ENCODE measurements around the gene DOCK11.
"Not testable (repeated sequence)": the region's sequence is repeated elsewhere in the genome, so short reads cannot be mapped to it uniquely, and the experiment has no call there.

Gene DOCK11

DNA sequence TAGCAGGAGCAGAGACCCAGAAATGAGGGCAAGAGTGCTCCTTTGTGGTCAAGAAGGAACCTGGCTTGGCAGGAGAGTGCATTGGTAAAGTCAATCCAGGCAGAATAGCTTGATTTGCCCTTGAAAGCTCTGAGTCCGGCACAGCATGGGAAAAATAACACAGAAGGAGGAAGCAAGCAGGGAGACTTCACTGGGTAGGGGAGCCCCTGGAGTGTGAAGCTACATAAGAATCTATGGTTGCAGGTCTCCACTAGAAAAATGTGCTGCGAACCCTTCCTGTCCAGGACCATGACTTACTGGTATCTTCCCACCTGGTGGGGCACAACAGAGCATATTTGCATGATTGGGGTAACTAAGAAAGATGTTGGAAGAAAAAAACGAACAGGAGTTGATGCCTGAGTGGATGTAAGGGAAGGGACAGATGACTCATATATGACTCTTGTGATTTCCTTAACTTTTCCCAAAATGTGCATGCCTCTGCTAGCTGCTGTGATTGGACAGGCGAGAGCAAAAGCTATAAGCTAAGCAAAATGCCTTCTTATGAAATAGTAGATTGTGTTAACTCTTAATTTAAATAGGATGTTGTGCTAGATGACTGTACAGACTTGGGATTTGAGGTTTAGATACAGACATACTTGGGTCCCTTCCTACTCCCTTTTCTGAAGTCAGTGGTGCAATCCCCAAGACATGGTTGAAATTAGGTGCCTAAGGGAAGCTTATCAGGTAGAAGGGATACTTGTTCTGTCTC is 235.1 kb downstream of the DOCK11 start:
- no peak overlapping the region for H3K4me3 ChIP-seq (replicated peaks; ENCODE audit: insufficient read depth, low read length)
- TF ChIP-seq SPI1 (IDR thresholded peaks at IDR 0.05; ENCODE audit: borderline replicate concordance, low read depth) (no peak), POLR2AphosphoS5 (IDR thresholded peaks at IDR 0.05; ENCODE audit: low read depth) (no peak), GABPA (IDR thresholded peaks at IDR 0.05; ENCODE audit: low read depth) (no peak)
- TF ChIP-seq, protein P1, sequence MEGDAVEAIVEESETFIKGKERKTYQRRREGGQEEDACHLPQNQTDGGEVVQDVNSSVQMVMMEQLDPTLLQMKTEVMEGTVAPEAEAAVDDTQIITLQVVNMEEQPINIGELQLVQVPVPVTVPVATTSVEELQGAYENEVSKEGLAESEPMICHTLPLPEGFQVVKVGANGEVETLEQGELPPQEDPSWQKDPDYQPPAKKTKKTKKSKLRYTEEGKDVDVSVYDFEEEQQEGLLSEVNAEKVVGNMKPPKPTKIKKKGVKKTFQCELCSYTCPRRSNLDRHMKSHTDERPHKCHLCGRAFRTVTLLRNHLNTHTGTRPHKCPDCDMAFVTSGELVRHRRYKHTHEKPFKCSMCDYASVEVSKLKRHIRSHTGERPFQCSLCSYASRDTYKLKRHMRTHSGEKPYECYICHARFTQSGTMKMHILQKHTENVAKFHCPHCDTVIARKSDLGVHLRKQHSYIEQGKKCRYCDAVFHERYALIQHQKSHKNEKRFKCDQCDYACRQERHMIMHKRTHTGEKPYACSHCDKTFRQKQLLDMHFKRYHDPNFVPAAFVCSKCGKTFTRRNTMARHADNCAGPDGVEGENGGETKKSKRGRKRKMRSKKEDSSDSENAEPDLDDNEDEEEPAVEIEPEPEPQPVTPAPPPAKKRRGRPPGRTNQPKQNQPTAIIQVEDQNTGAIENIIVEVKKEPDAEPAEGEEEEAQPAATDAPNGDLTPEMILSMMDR (IDR thresholded peaks at IDR 0.05; ENCODE audit: insufficient read depth, low read length) = no peak
- TF ChIP-seq, protein P2, sequence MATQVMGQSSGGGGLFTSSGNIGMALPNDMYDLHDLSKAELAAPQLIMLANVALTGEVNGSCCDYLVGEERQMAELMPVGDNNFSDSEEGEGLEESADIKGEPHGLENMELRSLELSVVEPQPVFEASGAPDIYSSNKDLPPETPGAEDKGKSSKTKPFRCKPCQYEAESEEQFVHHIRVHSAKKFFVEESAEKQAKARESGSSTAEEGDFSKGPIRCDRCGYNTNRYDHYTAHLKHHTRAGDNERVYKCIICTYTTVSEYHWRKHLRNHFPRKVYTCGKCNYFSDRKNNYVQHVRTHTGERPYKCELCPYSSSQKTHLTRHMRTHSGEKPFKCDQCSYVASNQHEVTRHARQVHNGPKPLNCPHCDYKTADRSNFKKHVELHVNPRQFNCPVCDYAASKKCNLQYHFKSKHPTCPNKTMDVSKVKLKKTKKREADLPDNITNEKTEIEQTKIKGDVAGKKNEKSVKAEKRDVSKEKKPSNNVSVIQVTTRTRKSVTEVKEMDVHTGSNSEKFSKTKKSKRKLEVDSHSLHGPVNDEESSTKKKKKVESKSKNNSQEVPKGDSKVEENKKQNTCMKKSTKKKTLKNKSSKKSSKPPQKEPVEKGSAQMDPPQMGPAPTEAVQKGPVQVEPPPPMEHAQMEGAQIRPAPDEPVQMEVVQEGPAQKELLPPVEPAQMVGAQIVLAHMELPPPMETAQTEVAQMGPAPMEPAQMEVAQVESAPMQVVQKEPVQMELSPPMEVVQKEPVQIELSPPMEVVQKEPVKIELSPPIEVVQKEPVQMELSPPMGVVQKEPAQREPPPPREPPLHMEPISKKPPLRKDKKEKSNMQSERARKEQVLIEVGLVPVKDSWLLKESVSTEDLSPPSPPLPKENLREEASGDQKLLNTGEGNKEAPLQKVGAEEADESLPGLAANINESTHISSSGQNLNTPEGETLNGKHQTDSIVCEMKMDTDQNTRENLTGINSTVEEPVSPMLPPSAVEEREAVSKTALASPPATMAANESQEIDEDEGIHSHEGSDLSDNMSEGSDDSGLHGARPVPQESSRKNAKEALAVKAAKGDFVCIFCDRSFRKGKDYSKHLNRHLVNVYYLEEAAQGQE (IDR thresholded peaks at IDR 0.05; ENCODE audit: insufficient replicate concordance, low read depth) = no peak
- H3K27me3 ChIP-seq (ENCODE audit: insufficient read depth, poor library complexity, severe bottlenecking) = no peaks in the 10 kb centered on the region
- no peak overlapping the region for H3K27ac ChIP-seq (replicated peaks)
- no peak for DNase-seq (ENCODE audit: low read depth in 1 of 2, low spot score in 1 of 2)

DNA sequence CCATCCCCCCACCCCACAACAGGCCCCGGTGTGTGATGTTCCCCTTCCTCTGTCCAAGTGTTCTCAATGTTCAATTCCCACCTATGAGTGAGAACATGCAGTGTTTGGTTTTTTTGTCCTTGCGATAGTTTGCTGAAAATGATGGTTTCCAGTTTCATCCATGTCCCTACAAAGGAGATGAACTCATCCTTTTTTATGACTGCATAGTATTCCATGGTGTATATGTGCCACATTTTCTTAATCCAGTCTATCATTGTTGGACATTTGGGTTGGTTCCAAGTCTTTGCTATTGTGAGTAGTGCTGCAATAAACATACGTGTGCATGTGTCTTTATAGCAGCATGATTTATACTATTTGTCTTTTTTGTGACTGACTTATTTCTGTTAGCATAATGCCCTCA is 236.9 kb downstream of the DOCK11 start:
- not testable (repeated sequence) for H3K4me3 ChIP-seq (replicated peaks; ENCODE audit: insufficient read depth, low read length); DNase-seq (ENCODE audit: low read depth in 1 of 2, low spot score in 1 of 2); H3K27ac ChIP-seq (replicated peaks)

DNA sequence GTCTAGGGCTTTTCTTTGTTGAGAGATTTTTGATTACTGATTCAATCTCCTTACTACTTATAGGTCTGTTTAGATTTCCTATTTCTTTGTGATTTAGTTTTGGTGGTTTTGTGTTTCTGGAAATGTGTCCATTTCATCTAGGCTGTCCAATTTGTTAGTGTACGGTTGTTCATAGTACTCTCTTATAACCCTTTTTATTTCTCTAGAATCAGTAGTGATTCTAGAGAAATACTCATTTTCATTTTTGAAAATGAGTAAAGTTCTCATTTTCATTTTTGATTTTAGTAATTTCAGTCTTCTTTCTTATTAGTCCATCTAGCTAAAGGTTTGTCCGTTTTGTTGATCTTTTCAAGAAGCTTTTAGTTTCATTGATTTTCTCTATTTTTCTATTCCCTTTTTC is 239.3 kb downstream of the DOCK11 start:
- DNase-seq (ENCODE audit: low read depth in 1 of 2, low spot score in 1 of 2) = no peak
- Histone ChIP-seq H3K27me3 (ENCODE audit: insufficient read depth, poor library complexity, severe bottlenecking) (no peaks in the 10 kb centered on the region), H3K4me3 (replicated peaks; ENCODE audit: insufficient read depth, low read length) (no peak overlapping the region), H3K27ac (replicated peaks) (no peak overlapping the region)
- TF ChIP-seq SPI1 (IDR thresholded peaks at IDR 0.05; ENCODE audit: borderline replicate concordance, low read depth) (no peak), POLR2AphosphoS5 (IDR thresholded peaks at IDR 0.05; ENCODE audit: low read depth) (no peak), GABPA (IDR thresholded peaks at IDR 0.05; ENCODE audit: low read depth) (no peak)
- TF ChIP-seq, protein P2 (IDR thresholded peaks at IDR 0.05; ENCODE audit: insufficient replicate concordance, low read depth) = no peak
- TF ChIP-seq, protein P1 (IDR thresholded peaks at IDR 0.05; ENCODE audit: insufficient read depth, low read length) = no peak

More for the DNA sequence above, 236.9 kb downstream of the DOCK11 start:
- H3K27me3 ChIP-seq (ENCODE audit: insufficient read depth, poor library complexity, severe bottlenecking) = not testable (repeated sequence)
